GM21390 (cell line): Measurements from ENCODE around the gene DPYD.

Source experiments
- ATAC-seq: cut with Tn5 transposase; IDR thresholded peaks from one replicate; pipeline ENCODE4 v1.9.1; 2021; ENCODE audit not compliant: unreplicated experiment

Gene DPYD

GRCh38 chr1:97726386-97726785 lies 194.4 kb downstream of the DPYD start:
- no peak for ATAC-seq

GRCh38 chr1:97721221-97721620 lies 199.6 kb downstream of the DPYD start:
- no peak for ATAC-seq

GRCh38 chr1:97712980-97713379 lies 207.9 kb downstream of the DPYD start:
- no peak for ATAC-seq

GRCh38 chr1:97711858-97712257 lies 209.0 kb downstream of the DPYD start:
- ATAC-seq: no peak

GRCh38 chr1:97693601-97694000 lies 227.2 kb downstream of the DPYD start:
- ATAC-seq: no peak

DNA sequence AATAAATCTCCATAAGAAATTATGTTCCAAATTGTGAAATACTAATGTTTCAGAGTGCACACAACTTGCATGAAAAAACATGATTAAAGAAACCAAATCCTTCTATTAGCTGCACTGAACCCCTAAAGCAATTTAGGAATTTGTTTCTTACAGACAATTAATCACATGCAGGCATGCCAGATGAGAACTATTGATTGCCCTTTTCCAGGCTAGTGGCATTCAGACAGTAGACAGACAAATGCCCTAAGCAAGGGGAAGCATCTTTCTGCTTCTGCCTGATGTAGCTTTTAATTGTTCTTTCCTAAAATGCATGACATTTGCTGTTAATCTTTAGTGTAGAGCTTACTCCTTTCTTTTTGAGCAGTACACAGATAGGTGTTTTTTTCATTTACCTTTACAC lies 229.5 kb downstream of the DPYD start:
- ATAC-seq: no peak

DNA sequence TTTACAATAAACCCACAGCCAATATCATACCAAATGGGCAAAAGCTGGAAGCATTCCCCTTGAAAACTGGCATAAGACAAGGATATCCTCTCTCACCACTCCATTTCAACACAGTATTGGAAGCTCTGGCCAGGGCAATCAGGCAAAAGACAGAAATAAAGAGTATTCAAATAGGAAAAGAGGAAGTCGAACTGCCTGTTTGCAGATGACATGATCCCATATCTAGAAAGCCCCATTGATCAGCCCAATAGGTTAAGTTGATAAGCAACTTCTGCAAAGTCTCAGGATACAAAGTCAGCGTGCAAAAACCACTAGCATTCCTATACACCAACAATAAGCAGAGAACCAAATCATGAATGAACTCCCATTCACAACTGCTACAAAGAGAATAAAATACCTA lies 235.5 kb downstream of the DPYD start:
- ATAC-seq: no peak

GRCh38 chr1:97680894-97681293 lies 239.9 kb downstream of the DPYD start:
- no peak for ATAC-seq

DNA sequence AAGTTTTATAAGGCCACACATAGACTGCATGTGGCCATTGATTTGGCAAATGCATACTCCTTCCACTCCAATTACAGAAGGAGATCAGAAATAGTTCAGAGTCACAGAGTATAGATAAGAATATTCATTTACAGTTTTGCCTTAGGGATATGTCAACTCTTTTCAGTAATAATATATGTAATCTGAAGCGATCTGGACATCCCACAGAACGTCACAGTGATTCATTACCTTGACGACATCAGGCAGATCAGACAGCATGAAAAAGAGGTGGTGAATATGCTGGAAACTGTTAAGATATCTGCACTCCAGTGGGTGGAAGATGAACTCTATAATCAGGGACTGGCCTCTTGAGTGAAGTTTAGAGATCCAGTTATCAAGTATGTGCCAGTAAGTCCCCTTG lies 240.4 kb downstream of the DPYD start:
- no peak for ATAC-seq

GRCh38 chr1:97677702-97678101 lies 243.1 kb downstream of the DPYD start:
- no peak for ATAC-seq

DNA sequence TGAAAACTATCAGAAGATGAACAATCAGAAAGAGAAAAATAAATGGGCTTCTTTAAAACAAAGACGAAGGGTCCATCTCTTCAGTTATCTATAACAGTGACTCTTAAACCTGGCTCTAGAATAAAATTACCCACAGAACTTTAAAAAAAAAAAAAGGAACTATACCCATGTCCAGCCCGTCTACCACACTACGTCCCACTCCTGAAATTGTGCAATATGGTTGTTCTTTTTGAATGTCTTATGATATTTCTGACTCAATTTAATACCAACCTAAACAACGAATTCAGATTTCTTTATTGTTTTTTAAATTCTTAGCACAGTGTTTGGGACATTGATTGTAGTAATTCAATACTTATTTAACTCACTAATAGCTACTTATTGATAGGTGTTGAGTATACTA lies 246.3 kb downstream of the DPYD start:
- no peak for ATAC-seq

- no peak for ATAC-seq
Observed at GRCh38 chr1:97668945-97669344, 251.9 kb downstream of the DPYD start.

DNA sequence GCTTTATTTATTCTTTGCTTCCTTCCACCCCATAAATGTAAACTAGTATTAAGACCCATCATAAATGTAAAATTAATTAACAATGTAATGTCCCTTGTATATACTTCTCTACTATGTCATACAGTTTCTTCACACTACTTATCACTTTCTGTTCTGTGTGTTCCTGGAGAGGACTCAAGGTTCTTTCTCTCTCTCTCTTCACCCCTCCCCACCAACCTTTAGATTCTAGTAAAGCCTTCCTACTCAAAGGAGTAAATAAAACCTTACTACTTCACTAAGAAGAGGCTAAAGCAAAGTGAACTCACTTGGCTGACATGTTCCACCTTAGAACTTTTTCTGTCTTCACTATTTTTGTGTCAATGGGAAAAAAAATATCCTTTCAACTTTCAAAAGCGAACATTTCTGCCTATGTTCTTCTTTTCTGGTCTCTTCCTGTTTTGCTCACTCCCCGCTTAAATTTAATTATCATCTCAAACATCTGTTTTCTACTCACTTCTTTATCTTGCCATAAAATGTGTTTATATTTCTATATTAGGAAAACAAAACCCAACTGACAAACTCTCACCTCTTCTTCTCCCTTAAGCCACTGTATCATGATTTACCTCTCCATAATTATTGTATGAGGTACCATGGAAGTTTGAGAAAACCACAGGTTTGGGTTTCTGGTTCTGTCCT lies 260.3 kb downstream of the DPYD start:
- no peak for ATAC-seq

- ATAC-seq: no peak
Observed at GRCh38 chr1:97654876-97655585, 265.8 kb downstream of the DPYD start.

- no peak for ATAC-seq
Observed at GRCh38 chr1:97651250-97651649, 269.6 kb downstream of the DPYD start.

- no peak for ATAC-seq
Observed at GRCh38 chr1:97649591-97649990, 271.2 kb downstream of the DPYD start.

DNA sequence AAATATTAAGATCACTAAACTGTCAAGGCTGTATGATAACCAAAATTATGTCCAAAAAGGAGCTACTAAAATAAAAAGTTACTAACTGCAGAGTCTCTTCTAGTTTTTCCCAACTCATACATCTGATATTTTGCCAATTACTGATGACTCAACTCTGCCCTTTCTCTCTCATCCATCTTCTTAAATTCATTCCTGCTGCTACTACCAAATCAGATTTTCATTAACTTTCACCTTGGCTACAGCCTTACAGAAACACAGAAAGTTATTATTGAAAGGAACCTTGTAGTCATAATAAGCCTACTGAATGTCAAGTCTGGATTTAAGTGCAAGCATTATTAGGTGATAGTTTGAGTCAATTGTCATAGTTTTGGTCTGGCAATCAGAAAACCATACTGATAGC lies 273.1 kb downstream of the DPYD start:
- ATAC-seq: no peak

- ATAC-seq: no peak
Observed at GRCh38 chr1:97646071-97646470, 274.8 kb downstream of the DPYD start.

DNA sequence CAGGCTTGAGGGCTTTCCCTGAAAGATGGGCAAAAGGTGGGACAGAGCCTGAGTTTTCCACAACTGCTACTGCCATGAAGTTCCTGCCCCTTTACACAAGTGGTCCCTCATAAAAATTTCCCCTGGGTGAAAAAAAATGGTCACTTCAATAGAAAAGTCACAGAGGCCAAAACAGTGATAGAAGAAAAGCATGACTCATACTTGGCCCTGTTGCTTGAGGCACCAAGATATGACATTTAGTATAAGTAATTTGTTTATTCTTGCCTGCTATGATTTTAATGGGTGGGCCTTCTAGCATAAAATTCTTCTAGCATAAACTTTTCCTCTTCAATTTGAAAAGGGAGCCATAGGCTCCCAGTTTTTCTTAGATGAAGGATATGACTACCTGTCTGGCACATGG lies 280.2 kb downstream of the DPYD start:
- ATAC-seq: no peak

- no peak for ATAC-seq
Observed at GRCh38 chr1:97636941-97637340, 283.9 kb downstream of the DPYD start.

- no peak for ATAC-seq
Observed at GRCh38 chr1:97634758-97635157, 286.1 kb downstream of the DPYD start.

DNA sequence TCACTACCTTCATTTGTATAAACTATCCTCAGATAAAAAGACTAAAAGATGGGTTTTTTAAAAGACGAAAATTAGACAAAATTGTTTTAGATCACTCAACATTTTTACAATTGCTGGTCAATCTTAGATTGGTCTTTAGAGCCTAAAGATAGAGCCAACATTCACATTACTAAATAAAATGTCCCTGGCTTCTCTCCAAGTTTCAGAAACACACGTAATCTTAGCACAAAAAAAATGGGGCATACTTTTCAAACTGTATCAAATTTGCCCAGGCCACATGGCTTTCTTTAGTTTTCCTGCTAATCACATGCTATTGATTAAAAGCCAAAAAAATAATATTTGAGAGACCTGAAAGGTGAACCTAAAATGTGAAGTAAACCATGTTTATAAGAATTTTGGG lies 288.1 kb downstream of the DPYD start:
- ATAC-seq: no peak

GRCh38 chr1:97632075-97632474 lies 288.8 kb downstream of the DPYD start:
- ATAC-seq: no peak
